C4-2B (cell line): ENCODE data around the gene ASXL3.

Experiments used
- CTCF ChIP-seq: fragments of 450-650 bp; conservative IDR thresholded peaks from 2 replicates; pipeline ENCODE4 v1.5.1; 2017; ENCODE audit warnings: mild to moderate bottlenecking
- ZFX ChIP-seq: fragments of 450-650 bp; IDR thresholded peaks from 2 replicates; pipeline ENCODE4 v1.6.1; 2017

GRCh38 chr18:33694593-33694992, 116.6 kb downstream of the ASXL3 start:
- no peak for TF ChIP-seq ZFX
- TF ChIP-seq CTCF, result no peak
